Osteocyte (in vitro differentiated cells): ENCODE results near the gene IER5L. TPM values are rescaled to one million over a fixed set of nuclear protein-coding genes. Genes with fewer than 3 reads are reported as not detected.

Experiments
- DNase-seq: peaks from one replicate; pipeline ENCODE4 v3.0.0; 2021; ENCODE audit warnings: mixed read lengths; ENCODE audit not compliant: unreplicated experiment; ENCODE audit errors: extremely low spot score
- H3K27ac Mint-ChIP-seq: one replicate; pipeline ENCODE4 v1.8.0; 2021; ENCODE audit warnings: mild to moderate bottlenecking, mixed read lengths; ENCODE audit not compliant: unreplicated experiment
- H3K27me3 Mint-ChIP-seq: one replicate; pipeline ENCODE4 v1.8.0; 2021; ENCODE audit warnings: mixed read lengths; ENCODE audit not compliant: unreplicated experiment
- H3K36me3 Mint-ChIP-seq: one replicate; pipeline ENCODE4 v1.8.0; 2021; ENCODE audit warnings: mixed read lengths; ENCODE audit not compliant: unreplicated experiment
- H3K4me1 Mint-ChIP-seq: one replicate; pipeline ENCODE4 v1.8.0; 2021; ENCODE audit warnings: mixed read lengths; ENCODE audit not compliant: unreplicated experiment
- H3K4me3 Mint-ChIP-seq: one replicate; pipeline ENCODE4 v1.8.0; 2021; ENCODE audit warnings: mild to moderate bottlenecking, moderate library complexity, mixed read lengths; ENCODE audit not compliant: unreplicated experiment
- H3K9me3 Mint-ChIP-seq: one replicate; pipeline ENCODE4 v1.8.0; 2021; ENCODE audit warnings: mixed read lengths; ENCODE audit not compliant: unreplicated experiment
- total RNA-seq: library from RNA; stranded (reverse); gene quantifications from 2 replicates; pipeline ENCODE4 v1.2.1, GENCODE V29; 2021
- TF ChIP-seq, protein P1 (sequence below): fragments of 200-600 bp; sonication (generic); IDR thresholded peaks from 2 replicates; pipeline ENCODE4 v1.5.0; 2021; ENCODE audit warnings: antibody characterized with exemption, mild to moderate bottlenecking, moderate library complexity

IER5L gene
- total RNA-seq, 1 donor from 2014 or later, result 60.8 TPM

DNA sequence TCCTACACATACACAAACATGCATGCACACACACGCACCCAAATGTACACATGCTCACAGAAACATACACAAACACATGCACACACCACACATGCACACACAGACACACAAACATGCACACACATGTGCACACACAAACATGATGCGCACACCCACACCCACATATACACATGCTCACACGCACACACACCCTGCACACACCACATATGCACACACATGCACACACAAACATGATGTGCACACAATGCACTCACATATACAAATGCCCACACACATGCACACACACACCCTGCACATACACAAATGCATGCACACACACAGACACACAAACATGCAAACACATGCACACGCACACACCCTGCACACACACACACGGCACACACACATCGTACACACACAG, 7.3 kb upstream of the IER5L start:
- no peaks in the 10 kb centered on the region for H3K36me3 Mint-ChIP-seq
- H3K9me3 Mint-ChIP-seq, result no peaks in the 10 kb centered on the region
- peaks cover 2% of the 10 kb centered on the region for H3K4me1 Mint-ChIP-seq
- no peak overlapping the region for H3K4me3 Mint-ChIP-seq
- TF ChIP-seq, protein P1, sequence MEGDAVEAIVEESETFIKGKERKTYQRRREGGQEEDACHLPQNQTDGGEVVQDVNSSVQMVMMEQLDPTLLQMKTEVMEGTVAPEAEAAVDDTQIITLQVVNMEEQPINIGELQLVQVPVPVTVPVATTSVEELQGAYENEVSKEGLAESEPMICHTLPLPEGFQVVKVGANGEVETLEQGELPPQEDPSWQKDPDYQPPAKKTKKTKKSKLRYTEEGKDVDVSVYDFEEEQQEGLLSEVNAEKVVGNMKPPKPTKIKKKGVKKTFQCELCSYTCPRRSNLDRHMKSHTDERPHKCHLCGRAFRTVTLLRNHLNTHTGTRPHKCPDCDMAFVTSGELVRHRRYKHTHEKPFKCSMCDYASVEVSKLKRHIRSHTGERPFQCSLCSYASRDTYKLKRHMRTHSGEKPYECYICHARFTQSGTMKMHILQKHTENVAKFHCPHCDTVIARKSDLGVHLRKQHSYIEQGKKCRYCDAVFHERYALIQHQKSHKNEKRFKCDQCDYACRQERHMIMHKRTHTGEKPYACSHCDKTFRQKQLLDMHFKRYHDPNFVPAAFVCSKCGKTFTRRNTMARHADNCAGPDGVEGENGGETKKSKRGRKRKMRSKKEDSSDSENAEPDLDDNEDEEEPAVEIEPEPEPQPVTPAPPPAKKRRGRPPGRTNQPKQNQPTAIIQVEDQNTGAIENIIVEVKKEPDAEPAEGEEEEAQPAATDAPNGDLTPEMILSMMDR, result no peak
- DNase-seq, result no peak
- H3K27me3 Mint-ChIP-seq, result no peaks in the 10 kb centered on the region
- no peak overlapping the region for H3K27ac Mint-ChIP-seq

GRCh38 chr9:129184596-129185122, 6.6 kb upstream of the IER5L start:
- Mint-ChIP-seq H3K27me3 (no peaks in the 10 kb centered on the region), H3K27ac (no peak overlapping the region), H3K4me3 (no peak overlapping the region), H3K9me3 (no peaks in the 10 kb centered on the region), H3K4me1 (peaks cover 2% of the 10 kb centered on the region), H3K36me3 (no peaks in the 10 kb centered on the region)
- DNase-seq, result no peak
- TF ChIP-seq, protein P1, result no peak

DNA sequence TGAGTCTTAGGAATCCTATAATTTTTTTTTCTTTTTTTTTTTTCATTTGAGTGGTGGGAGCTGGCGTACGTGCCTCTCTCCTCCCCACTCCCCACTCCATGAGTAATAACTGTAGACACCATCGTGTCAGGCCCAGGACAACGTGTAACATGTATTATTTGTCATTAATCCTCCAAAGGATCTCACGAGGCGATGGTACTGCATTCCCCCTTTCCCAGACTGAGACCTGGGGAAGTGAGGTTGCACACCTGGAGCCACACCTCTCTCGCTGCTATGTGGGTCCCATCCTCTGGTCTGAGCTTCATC, 6.1 kb upstream of the IER5L start:
- no peak for DNase-seq
- TF ChIP-seq, protein P1, result no peak
- Mint-ChIP-seq H3K27ac (no peak overlapping the region), H3K4me3 (no peak overlapping the region), H3K36me3 (no peaks in the 10 kb centered on the region), H3K27me3 (no peaks in the 10 kb centered on the region), H3K9me3 (no peaks in the 10 kb centered on the region), H3K4me1 (peaks cover 2% of the 10 kb centered on the region)

- Mint-ChIP-seq H3K27me3 (no peaks in the 10 kb centered on the region), H3K4me3 (no peak overlapping the region), H3K36me3 (no peaks in the 10 kb centered on the region), H3K27ac (no peak overlapping the region), H3K4me1 (peaks cover 2% of the 10 kb centered on the region), H3K9me3 (no peaks in the 10 kb centered on the region)
- TF ChIP-seq, protein P1, result no peak
- no peak for DNase-seq
These were observed 5.6 kb upstream of the IER5L start for GRCh38 chr9:129183495-129184218.

- Mint-ChIP-seq H3K4me1 (peaks cover 2% of the 10 kb centered on the region), H3K36me3 (no peaks in the 10 kb centered on the region), H3K27ac (no peak overlapping the region), H3K9me3 (no peaks in the 10 kb centered on the region), H3K4me3 (no peak overlapping the region), H3K27me3 (no peaks in the 10 kb centered on the region)
- TF ChIP-seq, protein P1, result peak; percentile 49
- no peak for DNase-seq
These were observed 4.8 kb upstream of the IER5L start for GRCh38 chr9:129182625-129183494.
